GM21825 (cell line): ENCODE measurements around the gene LRRK2.

Experiments used
- ATAC-seq: cut with Tn5 transposase; IDR thresholded peaks from one replicate; pipeline ENCODE4 v1.9.1; 2021; ENCODE audit warnings: mild to moderate bottlenecking, moderate library complexity; ENCODE audit not compliant: unreplicated experiment

The LRRK2 gene

DNA sequence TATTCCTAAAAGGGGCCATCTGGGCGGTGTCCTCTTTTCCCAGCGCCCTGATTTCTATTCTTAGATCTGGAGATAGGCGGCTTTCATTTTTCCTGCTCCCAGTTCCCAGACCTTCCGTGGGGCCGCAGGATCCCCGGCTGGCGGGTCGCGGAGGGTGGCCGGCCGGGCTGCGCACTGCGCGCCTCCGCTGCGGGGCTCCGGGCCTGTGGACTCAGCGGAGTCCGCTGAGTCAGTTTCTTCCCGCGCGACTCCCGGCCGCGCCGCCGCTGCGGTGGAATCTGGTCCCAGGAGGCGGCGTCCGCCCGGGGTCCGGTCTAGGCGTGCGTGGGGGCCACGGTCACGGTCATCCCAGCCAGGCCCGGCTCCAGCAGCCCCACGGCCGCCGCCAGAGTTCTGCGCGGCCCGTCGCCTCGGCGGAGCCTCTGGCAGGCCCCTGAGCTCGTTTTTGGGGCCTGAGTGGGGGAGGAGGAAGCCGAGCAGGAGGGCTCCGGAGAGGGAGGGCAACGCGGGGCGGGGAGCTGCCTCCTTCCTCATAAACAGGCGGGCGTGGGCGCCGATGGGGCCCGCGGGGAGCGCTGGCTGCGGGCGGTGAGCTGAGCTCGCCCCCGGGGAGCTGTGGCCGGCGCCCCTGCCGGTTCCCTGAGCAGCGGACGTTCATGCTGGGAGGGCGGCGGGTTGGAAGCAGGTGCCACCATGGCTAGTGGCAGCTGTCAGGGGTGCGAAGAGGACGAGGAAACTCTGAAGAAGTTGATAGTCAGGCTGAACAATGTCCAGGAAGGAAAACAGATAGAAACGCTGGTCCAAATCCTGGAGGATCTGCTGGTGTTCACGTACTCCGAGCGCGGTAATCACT lies at the start of gene LRRK2:
TSS of gene LRRK2 (plus strand) at position 559 of the 853 bp plus-strand sequence. CDS start at position 694, 135 bp downstream.
- peak; percentile 58 for ATAC-seq

GRCh38 chr12:40175045-40175444 lies 49.8 kb upstream of the LRRK2 start:
- no peak for ATAC-seq

DNA sequence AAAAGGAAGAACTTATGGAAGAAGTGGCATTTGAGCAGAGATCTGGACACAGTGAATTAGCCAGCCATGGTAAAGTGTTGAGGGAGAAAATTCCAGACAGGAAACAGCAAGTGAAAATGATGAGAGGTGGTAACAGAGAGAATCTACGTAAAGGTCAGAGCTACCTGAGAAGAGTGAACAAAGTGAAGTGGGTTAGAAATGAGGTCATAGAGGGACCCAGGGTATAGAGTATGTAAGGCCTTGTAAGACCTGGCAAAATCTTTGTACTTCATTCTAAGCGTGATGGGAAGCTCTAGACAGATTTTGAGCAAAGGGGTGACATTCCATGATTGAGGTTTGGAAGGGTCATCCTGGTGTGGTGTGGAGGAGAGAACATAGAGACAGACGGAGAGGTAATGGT lies 49.3 kb upstream of the LRRK2 start:
- ATAC-seq, result no peak

GRCh38 chr12:40178701-40179100 lies 46.1 kb upstream of the LRRK2 start:
- ATAC-seq, result no peak

- no peak for ATAC-seq
These were observed 43.3 kb upstream of the LRRK2 start for GRCh38 chr12:40181490-40181889.

DNA sequence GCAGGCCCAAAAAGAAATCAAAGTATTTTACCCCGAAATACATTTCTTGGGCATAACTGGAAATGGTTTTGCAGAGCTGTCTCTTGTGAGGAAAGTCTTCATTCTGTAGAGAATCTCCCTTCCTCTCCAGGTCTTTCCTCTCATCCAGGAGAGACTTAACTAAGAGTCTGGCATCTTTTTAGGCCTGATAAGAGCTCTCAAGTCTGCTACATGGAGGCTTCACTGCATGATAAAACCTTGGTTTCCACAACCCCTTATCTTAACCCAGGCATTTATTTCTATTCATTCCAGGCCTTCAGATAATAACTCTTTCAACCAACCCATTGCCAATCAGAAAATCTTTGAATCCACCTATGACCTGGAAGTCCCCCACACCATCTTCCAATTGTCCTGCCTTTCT lies 41.1 kb upstream of the LRRK2 start:
- ATAC-seq, result no peak

DNA sequence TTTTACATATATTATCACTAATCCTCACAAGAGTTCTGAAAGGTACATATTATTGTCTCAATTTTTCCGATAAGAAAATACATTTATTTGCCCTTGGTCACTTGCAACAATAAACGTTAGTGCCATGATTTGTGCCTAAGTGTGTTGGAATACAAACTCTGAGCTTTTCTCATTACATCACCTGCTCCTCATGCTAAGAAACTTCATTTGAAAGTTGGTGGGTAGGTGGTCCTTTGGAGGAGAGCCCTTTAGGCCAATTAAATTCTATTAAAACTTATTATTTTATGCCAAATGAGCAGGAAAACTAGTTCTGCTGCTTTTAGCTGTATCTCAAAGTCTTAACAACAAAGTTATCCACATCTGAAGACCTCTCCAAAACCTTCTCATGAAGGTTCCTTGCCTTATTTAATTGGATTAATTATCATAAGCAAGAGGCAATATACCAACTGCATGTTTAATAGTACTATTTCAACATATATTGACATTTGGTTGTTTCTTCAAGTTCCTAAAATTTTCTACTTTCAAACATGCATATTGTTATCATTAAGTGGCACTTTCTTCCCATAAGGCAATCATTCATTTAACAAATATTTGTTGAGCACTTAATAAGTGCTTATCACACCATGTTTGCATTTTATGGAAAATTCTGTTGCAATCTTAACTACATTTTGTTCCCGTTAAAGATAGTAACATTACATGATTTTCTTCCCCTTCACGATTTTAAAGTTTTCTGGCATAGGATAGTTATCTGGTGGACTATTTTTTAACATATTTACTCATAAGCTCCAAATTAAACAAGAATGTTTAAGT lies 40.1 kb upstream of the LRRK2 start:
- no peak for ATAC-seq

- ATAC-seq, result no peak
These were observed 39.5 kb upstream of the LRRK2 start for GRCh38 chr12:40185303-40185693.

DNA sequence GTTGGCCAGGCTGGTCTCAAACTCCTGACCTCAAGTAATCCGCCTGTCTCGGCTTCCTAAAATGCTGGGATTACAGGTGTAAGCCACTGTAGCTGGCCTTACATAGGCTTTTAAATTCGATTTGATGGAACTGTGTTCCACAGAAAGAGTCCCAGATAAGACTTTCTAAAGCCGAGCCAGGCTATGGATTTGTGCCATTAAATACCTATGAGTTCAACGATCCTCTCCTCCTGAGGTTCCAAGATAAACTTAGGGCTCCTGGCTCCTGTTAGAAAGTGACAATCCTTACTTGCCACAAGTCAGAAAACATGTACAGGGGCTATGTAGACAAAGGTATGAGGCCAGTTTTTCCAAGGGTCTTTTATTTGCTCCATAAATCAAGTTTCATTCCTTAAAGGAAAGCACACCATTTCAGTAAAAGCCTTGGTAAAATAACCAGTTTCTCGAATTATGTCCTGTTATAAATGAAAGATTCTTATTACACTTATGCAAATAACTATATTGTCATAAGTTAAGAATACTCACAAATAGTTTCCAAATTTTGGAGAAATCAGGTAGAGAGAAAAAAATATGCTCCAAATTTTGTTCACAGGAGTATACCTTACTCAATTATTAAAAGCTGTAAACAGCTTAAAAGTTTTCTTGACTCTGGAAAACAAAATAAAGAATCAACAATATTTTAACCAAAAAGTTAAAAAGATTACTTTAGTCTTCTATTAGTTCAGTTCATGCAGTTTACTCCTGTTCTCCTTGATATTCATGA lies 36.1 kb upstream of the LRRK2 start:
- ATAC-seq, result no peak

- ATAC-seq, result peak; percentile 98
These were observed 32.0 kb upstream of the LRRK2 start for GRCh38 chr12:40192704-40193255.

- ATAC-seq, result no peak
These were observed 30.0 kb upstream of the LRRK2 start for GRCh38 chr12:40194846-40195245.

DNA sequence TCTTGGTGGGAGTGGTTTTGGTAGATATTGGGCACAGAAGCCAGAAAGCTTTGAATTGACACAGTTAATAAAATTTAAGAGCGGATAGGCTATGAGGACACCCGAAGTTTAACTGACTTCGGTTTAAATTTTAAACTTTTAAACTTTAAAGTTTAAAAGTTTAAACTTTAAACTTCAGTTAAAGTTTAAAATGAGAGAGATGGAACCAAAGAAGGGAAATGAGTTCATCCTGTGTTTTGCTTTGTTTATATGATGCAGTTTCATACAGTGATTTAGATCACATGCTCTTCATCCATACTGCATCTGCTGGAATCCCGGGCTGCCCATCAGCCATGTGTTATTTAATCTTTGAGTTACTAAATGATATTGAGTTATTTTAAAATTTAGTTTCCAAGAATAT lies 27.2 kb upstream of the LRRK2 start:
- ATAC-seq, result no peak

- no peak for ATAC-seq
These were observed 26.2 kb upstream of the LRRK2 start for GRCh38 chr12:40198601-40199000.

- no peak for ATAC-seq
These were observed 22.4 kb upstream of the LRRK2 start for GRCh38 chr12:40202095-40203059.

GRCh38 chr12:40203060-40203430 lies 21.8 kb upstream of the LRRK2 start:
- ATAC-seq, result no peak

- no peak for ATAC-seq
These were observed 20.5 kb upstream of the LRRK2 start for GRCh38 chr12:40204337-40204736.

- ATAC-seq, result no peak
These were observed 17.2 kb upstream of the LRRK2 start for GRCh38 chr12:40207551-40207950.

- peak; percentile 95 for ATAC-seq
These were observed 15.9 kb upstream of the LRRK2 start for GRCh38 chr12:40208707-40209446.

GRCh38 chr12:40209886-40210285 lies 14.9 kb upstream of the LRRK2 start:
- ATAC-seq, result no peak
